ENCODE data around the gene PROB1. TPM values are rescaled to one million over a fixed set of nuclear protein-coding genes. Genes with fewer than 3 reads are reported as not detected.
"Not testable (repeated sequence)": the region's sequence is repeated elsewhere in the genome, so short reads cannot be mapped to it uniquely, and the experiment has no call there.

PROB1 gene
- total and polyA plus RNA-seq, 5 donors: 22.2 to 38.5 (median 30.4) TPM

GRCh38 chr5:139345442-139345841, 49.5 kb downstream of the PROB1 start:
- intact Hi-C loops (cut with DNase I); H3K27ac ChIP-seq (ENCODE audit: low read length); H3K4me3 ChIP-seq (ENCODE audit: low read length); H3K27me3 ChIP-seq (ENCODE audit: control insufficient read depth, insufficient read depth); H3K4me1 ChIP-seq (ENCODE audit: control insufficient read depth, insufficient read depth, low read length); ATAC-seq; H3K9me3 ChIP-seq (ENCODE audit: control insufficient read depth, low read length); DNase-seq: not testable (repeated sequence)
- WGBS: 95% methylated on average over 8 of the region's 8 CpGs

DNA sequence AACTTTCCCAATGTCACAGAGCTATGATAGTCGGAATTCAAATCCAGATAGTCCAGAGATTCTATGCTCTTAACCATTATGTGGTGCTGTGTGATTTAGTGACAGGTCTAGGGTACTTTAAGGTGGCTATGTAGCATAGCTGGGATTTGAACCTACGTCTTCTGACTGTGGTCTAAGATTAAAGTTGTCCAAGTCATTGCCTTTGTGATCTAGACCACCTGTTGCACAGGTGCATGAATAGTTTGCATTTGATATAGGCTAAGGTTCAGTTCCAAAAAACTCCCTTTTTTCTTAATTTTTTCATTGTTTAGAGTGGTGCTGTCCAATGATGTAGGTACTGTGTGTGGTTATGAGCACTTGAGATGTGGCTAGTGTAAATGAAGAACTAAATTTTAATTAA, 50.7 kb downstream of the PROB1 start:
- 76% methylated on average over 2 of the region's 2 CpGs for WGBS
- Histone ChIP-seq H3K27me3 (ENCODE audit: control insufficient read depth, insufficient read depth) (no peaks in the 10 kb centered on the region), H3K4me3 (ENCODE audit: low read length) (no peak overlapping the region), H3K9me3 (ENCODE audit: control insufficient read depth, low read length) (no peaks in the 10 kb centered on the region), H3K4me1 (ENCODE audit: control insufficient read depth, insufficient read depth, low read length) (peaks cover 4% of the 10 kb centered on the region), H3K27ac (ENCODE audit: low read length) (no peak overlapping the region)
- intact Hi-C loops (cut with DNase I): no loop called here
- DNase-seq (no peak), ATAC-seq (no peak)

GRCh38 chr5:139343476-139343875, 51.4 kb downstream of the PROB1 start:
- DNase-seq (no peak), ATAC-seq (no peak)
- Histone ChIP-seq H3K9me3 (ENCODE audit: control insufficient read depth, low read length) (no peaks in the 10 kb centered on the region), H3K27me3 (ENCODE audit: control insufficient read depth, insufficient read depth) (no peaks in the 10 kb centered on the region), H3K4me3 (ENCODE audit: low read length) (peak overlapping the region; percentile 65), H3K4me1 (ENCODE audit: control insufficient read depth, insufficient read depth, low read length) (peaks cover 2% of the 10 kb centered on the region), H3K27ac (ENCODE audit: low read length) (no peak overlapping the region)
- intact Hi-C loops (cut with DNase I): no loop called here
- WGBS: 80% methylated on average over 9 of the region's 9 CpGs

- ATAC-seq (no peak), DNase-seq (no peak)
- intact Hi-C loops (cut with DNase I): no loop called here
- under 1% methylated on average over 16 of the region's 16 CpGs for WGBS
- no peaks in the 10 kb centered on the region for H3K27me3 ChIP-seq (ENCODE audit: control insufficient read depth, insufficient read depth)
- H3K9me3 ChIP-seq (ENCODE audit: control insufficient read depth, low read length): no peaks in the 10 kb centered on the region
- H3K4me3 ChIP-seq (ENCODE audit: low read length): peak overlapping the region; percentile 65
- H3K27ac ChIP-seq (ENCODE audit: low read length): peak overlapping the region; percentile 85
- peaks cover 2% of the 10 kb centered on the region for H3K4me1 ChIP-seq (ENCODE audit: control insufficient read depth, insufficient read depth, low read length)
These were observed 52.5 kb downstream of the PROB1 start for GRCh38 chr5:139342423-139342723.

DNA sequence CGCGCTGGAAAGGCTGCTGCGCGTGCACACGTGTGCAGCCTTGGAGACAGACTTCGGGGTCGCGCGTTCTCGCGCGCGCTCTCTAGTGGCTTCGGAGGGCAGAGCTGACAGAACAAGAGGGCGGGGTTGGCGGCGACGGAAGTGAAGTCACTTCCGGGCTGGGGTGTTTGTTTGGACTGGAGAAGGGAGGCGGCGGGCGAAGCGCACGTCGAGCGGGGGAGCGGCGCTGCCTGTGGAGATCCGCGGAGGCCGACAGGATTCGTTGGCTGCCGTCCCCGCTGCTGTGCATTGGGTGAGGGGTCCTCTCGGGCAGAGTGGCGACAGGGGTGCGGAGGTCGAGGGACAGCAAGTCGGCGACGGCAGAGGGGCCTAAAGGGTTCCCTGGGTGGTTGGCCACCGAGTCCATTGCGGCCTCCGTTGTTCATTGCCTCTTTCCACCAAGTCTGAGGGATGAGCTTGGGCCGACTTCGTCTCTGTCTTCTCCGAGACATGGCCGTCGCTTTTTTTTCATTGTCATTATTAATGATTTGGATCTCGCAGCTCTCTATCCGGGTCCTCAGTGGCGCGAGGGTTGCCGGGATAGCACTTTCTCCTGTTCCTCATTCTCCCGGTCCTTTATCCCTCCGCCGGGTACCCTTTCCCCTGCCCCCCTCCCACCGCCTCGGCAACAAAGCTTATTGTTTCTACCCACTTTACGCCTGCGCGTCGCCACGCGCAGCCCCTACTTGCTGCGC, 53.0 kb downstream of the PROB1 start, which contains the start of gene PAIP2:
PAIP2 (plus strand) TSS at position 166 of the 734 bp plus-strand sequence. CDS start 21,931 bp downstream, outside the sequence.
- Histone ChIP-seq H3K4me3 (ENCODE audit: low read length) (peak within 1 kb of the TSS; percentile 65), H3K27me3 (ENCODE audit: control insufficient read depth, insufficient read depth) (no peaks in the 10 kb centered on the region), H3K9me3 (ENCODE audit: control insufficient read depth, low read length) (no peaks in the 10 kb centered on the region), H3K27ac (ENCODE audit: low read length) (peak within 1 kb of the TSS; percentile 85), H3K4me1 (ENCODE audit: control insufficient read depth, insufficient read depth, low read length) (peaks cover 2% of the 10 kb centered on the region)
- WGBS: under 1% methylated on average over 66 of the region's 66 CpGs
- ATAC-seq (peak; percentile 97), DNase-seq (peak; percentile 99 to 100 (median 99))
- intact Hi-C loops (cut with DNase I): no loop called here

GRCh38 chr5:139341187-139341688, 53.7 kb downstream of the PROB1 start:
- Histone ChIP-seq H3K27ac (ENCODE audit: low read length) (no peak overlapping the region), H3K27me3 (ENCODE audit: control insufficient read depth, insufficient read depth) (no peaks in the 10 kb centered on the region), H3K4me3 (ENCODE audit: low read length) (peak overlapping the region; percentile 42), H3K9me3 (ENCODE audit: control insufficient read depth, low read length) (no peaks in the 10 kb centered on the region), H3K4me1 (ENCODE audit: control insufficient read depth, insufficient read depth, low read length) (peaks cover 2% of the 10 kb centered on the region)
- DNase-seq: no peak
- intact Hi-C loops (cut with DNase I): no loop called here
- WGBS: 2% methylated on average over 17 of the region's 17 CpGs
- no peak for ATAC-seq

Other genes starting within 250 kb of the PROB1 start
- gene SIL1, start 196.7 kb downstream of the PROB1 start, total RNA-seq: 10 to 100 TPM; 43.4 to 51.6 (median 43.7) TPM
- gene SIL1, start 196.7 kb downstream of the PROB1 start, polyA plus RNA-seq: 44.4 TPM
- gene MATR3, start 101.4 kb downstream of the PROB1 start, total RNA-seq: 100 to 1,000 TPM; 144 to 162 (median 147) TPM
- 151 TPM for gene MATR3, start 101.4 kb downstream of the PROB1 start, polyA plus RNA-seq
- 100 to 1,000 TPM; 125 to 158 (median 142) TPM for gene PAIP2, start 53.2 kb downstream of the PROB1 start, total RNA-seq
- 183 TPM for gene PAIP2, start 53.2 kb downstream of the PROB1 start, polyA plus RNA-seq
- not detected for gene SLC23A1, start 11.8 kb downstream of the PROB1 start, total RNA-seq
- gene SLC23A1, start 11.8 kb downstream of the PROB1 start, polyA plus RNA-seq: 0.18 TPM
- 1 to 10 TPM in 2 of 4 donors, under 1 TPM in 2; 0.70 to 1.8 (median 1.1) TPM for gene MZB1, start 5.2 kb downstream of the PROB1 start, total RNA-seq
- 0.38 TPM for gene MZB1, start 5.2 kb downstream of the PROB1 start, polyA plus RNA-seq
- 10 to 100 TPM in 3 of 4 donors, 1 to 10 TPM in 1; 9.8 to 25.4 (median 14.4) TPM for gene SPATA24, start 9.0 kb upstream of the PROB1 start, total RNA-seq
- gene SPATA24, start 9.0 kb upstream of the PROB1 start, polyA plus RNA-seq: 34.6 TPM
- 10 to 100 TPM; 14.0 to 24.9 (median 15.2) TPM for gene DNAJC18, start 44.4 kb upstream of the PROB1 start, total RNA-seq
- 5.6 TPM for gene DNAJC18, start 44.4 kb upstream of the PROB1 start, polyA plus RNA-seq
- 10 to 100 TPM; 19.9 to 38.3 (median 21.2) TPM for gene ECSCR, start 67.6 kb upstream of the PROB1 start, total RNA-seq
- 25.3 TPM for gene ECSCR, start 67.6 kb upstream of the PROB1 start, polyA plus RNA-seq
- not detected for gene SMIM33, start 75.9 kb upstream of the PROB1 start, total RNA-seq
- not detected for gene SMIM33, start 75.9 kb upstream of the PROB1 start, polyA plus RNA-seq
- 100 to 1,000 TPM in 1 of 4 donors, 10 to 100 TPM in 3; 79.7 to 125 (median 93.8) TPM for gene STING1, start 87.7 kb upstream of the PROB1 start, total RNA-seq
- gene STING1, start 87.7 kb upstream of the PROB1 start, polyA plus RNA-seq: 47.9 TPM
- gene UBE2D2, start 166.2 kb upstream of the PROB1 start, total RNA-seq: 100 to 1,000 TPM; 112 to 138 (median 120) TPM
- 111 TPM for gene UBE2D2, start 166.2 kb upstream of the PROB1 start, polyA plus RNA-seq